HG02938 (cell line): Measurements from ENCODE around the gene SPATA31C1.
"Not testable (repeated sequence)": the region's sequence is repeated elsewhere in the genome, so short reads cannot be mapped to it uniquely, and the experiment has no call there.

Experiments used
- ATAC-seq: cut with Tn5 transposase; IDR thresholded peaks from one replicate; pipeline ENCODE4 v1.9.1; 2021; ENCODE audit warnings: mild to moderate bottlenecking, moderate library complexity; ENCODE audit not compliant: unreplicated experiment

SPATA31C1 gene

DNA sequence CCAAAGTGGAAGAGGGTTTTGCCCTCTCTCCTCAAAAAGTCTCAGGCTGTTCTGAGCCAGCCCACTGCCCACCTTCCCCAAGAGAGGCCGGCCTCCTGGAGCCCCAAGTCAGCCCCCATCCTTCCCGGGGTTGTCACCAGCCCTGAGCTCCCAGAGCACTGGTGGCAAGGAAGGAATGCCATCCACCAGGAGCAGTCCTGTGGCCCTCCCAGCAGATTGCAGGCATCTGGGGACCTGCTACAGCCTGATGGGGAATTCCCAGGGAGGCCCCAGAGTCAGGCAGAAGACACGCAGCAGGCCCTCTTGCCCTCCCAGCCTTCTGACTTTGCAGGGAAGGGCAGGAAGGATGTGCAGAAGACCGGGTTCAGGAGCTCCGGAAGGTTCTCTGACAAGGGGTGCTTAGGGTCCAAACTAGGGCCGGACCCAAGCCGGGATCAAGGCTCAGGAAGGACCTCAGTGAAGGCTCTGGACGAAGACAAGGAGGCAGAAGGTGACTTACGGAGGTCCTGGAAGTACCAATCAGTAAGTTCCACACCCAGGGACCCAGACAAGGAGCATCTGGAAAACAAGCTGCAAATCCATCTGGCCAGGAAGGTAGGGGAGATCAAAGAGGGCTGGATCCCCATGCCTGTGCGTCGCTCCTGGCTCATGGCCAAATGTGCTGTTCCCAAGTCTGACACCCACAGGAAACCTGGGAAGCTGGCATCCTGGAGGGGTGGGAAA lies 31.4 kb upstream of the SPATA31C1 start:
- ATAC-seq, result no peak

DNA sequence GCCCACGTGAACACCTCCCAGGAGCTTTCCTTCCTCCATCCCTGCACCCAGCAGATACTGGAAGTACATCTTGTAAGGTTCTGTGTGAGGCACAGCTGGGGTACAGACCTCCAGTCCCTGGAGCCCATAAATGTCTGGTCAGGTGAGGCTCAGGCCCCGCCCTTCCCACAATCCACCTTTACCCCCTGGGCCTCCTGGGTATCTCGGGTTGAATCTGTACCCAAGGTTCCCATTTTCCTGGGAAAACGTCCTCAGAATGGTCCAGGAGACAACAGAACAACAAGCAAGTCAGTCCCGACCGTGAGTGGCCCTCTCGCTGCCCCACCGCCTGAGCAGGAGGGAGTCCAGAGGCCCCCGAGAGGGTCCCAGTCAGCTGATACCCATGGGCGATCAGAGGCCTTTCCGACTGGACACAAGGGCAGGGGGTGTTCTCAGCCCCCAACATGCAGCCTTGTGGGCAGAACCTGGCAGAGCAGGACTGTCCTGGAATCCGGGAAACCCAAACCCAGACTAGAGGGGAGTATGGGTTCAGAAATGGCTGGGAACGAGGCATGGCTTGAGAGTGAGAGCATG lies 30.7 kb upstream of the SPATA31C1 start:
- ATAC-seq, result no peak

DNA sequence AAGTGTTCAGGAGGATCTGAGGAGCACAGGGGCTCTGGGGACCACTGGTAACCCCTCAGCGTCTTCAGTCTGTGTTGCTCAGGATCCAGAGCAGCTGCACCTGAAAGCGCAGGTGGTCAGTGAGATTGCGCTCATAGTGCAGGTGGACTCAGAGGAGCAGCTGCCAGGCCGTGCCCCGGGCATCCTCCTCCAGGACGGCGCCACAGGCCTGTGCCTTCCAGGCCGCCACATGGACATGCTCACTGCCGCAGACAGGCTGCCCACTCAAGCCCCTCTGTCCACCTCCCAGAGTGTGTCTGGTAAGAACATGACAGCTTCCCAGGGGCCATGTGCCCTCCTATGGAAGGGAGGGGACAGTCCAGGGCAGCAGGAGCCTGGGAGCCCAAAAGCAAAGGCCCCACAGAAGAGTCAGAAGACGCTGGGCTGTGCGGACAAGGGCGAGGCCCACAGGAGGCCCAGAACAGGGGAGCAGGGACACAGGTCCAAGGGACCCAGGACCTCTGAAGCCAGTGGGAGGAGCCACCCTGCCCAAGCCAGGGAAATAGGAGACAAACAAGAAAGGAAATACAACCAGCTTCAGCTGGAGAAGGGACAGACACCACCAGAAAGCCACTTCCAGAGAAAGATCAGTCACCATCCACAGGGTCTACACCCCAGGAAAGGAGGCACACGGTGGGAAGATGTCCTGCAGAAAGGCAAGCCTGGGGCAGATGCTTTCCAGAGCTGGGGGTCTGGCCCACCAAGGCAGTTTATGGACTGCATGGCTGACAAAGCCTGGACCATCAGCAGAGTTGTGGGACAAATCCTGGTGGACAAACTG lies 29.9 kb upstream of the SPATA31C1 start:
- ATAC-seq, result no peak

DNA sequence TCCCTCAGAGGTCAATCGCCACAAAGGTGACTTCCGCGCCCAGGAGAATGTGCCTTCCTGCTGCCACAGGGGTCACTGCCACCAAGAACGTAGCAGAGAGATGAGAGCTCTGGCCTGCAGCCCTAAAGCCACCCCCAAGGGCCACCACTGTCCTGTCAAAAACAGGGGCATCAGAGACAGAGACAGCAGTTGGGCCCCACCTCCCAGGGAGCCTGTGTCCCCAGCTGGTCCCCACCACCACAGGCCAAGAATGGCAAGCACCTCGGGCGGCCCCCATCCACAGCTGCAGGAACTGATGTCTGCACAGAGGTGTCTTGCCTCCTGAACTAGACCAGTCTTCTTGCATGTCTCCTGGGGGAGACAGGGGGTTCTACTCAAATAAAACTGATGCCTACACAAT lies 29.3 kb upstream of the SPATA31C1 start:
- ATAC-seq, result no peak

DNA sequence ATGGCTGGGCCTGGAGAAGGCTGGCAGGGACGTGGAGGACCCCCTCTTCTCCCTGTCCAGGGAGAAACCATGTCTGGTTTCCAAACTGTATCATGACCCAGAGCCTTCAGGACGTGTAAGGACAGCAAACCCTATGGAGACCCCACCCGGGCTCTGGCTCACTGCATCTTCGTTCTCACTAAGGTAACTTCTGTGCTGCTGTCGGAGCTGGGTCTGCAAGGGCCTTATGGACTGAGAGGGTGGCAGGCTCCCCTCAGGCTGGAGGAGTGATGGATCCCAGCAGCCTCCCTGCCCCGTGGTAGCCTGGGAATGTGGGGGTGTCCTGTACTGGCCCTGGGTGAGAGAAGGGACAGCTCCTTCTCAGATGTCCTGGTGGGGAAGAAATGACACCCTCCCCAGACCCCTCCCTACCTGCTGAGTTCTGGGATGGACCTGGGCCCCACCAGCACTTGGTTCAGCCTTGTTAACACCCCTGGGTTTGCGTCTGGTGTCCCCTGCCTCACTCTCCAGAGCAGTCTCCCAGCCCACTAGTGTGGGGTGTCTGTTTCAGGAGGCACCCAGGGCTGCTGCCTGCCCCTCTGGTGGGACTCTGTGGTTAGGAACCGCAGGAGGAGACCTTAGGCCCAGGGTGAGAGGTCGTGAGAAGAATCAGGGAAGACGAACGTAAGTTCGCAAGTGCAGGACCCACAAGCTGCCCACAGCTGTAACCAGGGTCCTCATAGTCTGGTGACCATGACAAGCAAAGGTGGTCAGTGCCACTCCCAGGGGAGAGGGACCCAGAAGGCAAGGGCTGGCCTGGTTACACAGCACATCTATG lies 28.5 kb upstream of the SPATA31C1 start:
- ATAC-seq, result no peak

DNA sequence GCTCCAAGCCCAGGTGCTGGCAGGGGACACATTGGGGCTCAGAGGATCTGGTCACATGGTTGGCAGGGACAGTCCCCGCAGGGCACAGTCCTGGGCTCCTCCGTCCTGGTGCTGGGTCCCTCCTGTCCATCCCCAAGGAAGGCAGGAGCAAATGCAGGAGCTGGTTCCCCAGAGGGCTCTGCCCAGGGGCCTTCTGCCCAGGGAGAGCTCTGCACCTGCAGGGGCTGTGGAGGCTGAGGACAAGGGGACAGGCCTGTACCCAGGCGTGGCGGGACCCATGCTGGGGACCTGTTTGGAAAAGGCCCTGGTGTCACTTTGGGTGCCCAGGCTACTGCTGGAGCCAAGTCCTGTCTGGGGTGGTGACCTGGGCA lies 27.9 kb upstream of the SPATA31C1 start:
- no peak for ATAC-seq

DNA sequence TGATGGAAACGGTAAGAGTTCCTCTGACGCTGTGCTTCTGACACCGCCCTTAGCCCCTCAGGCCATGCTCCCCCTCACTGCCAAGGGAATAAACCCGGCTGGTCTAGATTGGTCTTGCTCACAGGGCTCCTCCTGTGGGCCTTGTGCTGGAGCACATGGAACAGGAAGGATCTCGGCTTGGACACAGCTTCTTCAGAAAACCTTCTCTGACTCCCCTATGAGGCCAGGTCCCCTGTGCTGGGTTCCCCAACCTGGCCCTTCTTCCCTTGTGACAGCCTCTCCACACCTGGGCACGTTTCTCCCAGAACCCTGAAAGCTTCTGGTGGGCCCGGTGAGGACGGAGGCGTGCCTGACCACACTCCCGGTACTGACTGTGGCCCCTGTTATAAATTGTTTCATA lies 26.9 kb upstream of the SPATA31C1 start:
- ATAC-seq, result no peak

DNA sequence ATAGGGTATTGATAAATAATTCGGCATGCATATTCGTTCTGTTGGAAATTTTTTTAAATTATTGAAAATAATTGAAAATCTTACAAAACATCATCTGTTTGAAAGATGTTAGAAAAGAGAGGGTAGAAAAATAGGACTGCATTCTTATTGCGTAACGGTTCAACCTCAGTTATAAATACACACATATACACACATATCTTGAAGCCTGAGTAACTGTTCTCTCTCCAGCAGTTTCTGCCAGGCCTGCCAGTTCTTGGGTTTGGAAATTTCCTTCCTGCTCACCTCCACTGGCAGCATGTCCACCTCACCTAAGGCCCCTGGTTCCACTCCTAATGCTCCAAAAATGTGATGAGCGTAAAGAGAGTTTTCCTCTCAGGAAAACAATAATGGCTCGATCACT lies 26.0 kb upstream of the SPATA31C1 start:
- ATAC-seq, result no peak

DNA sequence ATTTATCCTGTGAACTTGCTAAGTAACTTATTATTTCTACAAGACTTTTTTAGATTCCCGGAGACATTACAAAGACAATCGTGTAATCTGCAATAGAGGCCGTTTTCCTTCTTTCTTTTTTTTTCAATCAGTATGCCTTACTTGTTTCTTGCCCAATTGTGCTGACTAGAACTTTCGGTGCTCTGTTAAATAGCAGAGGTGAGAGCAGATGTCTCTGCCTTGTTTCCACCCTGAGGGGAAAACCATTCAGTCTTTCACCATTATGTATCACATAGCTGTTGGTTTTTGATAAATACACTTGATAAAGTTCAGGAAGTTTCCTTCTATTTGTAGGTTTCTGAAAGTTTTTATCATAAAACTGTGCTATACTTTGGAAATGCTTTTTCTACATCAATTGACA lies 24.8 kb upstream of the SPATA31C1 start:
- no peak for ATAC-seq

DNA sequence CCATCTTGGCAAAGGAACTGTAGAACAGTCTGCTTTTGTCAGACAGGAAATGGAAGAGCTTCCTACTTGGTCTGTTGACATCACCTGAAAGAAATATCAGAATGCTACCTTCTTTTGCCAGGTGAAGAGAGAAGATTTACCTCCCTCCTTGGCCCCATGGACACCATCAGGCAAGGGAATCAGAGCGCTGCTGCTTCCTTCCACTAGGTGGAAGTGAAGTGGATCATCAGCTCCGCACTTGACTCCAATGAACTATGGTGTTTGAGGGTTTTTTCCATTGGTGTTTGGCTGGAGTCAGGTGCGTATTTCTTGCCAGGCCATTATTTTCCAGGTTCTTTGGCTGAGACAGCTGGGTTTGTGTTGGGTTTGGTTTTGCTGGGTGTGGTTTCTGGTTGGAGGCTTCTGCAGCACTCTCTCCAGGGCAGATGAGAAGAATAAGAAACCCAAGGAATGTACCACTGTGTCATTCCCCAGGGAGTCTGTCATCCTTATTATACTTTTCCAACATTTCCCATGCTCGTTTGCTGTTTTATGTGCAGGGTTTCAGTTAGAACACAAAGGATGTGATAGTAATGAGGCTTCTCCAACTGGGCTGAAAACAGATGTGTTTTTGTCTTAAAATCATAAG lies 22.6 kb upstream of the SPATA31C1 start:
- ATAC-seq, result no peak

DNA sequence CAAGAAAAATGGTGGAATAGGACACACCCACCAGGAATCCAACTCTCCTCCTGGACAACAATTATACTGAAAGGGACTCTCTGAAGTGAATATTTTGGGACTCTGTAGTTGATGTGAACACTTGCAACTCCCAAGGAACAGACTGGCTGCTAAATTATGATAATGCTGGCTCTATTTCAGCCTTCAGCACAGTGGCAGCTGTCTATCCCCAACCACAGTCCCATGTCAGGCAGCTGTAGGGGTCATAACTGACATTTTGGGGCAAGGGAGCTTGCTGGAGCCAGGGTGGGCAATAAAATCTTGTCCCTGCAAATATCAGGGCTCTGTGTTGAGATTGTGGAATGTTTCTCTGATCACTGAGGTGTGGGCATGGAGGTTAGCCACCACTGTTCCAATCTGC lies 20.9 kb upstream of the SPATA31C1 start:
- no peak for ATAC-seq

DNA sequence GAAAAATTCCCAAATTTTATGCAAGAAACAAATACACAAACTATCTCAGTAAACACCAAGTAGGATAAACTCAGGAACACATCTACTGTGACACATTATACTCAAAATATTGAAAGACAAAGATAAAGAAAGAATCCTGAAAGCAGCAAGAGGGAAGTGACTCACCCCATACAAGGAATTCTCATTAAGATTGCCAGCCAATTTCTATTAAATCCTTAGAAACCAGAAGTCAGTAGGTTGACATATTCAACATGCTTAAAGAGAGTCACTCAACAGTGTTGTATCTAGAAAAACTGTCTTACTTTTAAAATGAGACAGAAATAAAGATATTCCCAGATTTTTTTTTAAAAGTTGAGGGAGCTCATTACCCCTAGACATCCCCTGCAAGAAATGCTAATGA lies 19.6 kb upstream of the SPATA31C1 start:
- no peak for ATAC-seq

DNA sequence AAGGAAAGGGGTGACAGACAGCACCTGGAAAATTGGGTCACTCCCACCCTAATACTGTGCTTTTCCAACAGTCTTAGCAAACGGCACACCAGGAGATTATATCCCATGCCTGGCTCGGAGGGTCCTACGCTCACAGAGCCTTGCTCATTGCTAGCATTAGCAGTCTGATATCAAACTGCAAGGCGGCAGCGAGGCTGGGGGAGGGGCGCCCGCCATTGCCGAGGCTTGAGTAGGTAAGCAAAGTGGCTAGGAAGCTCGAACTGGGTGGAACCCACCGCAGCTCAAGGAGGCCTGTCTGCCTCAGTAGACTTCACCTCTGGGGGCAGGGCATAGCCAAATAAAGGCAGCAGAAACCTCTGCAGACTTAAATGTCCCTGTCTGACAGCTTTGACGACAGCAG lies 15.4 kb upstream of the SPATA31C1 start:
- not testable (repeated sequence) for ATAC-seq

DNA sequence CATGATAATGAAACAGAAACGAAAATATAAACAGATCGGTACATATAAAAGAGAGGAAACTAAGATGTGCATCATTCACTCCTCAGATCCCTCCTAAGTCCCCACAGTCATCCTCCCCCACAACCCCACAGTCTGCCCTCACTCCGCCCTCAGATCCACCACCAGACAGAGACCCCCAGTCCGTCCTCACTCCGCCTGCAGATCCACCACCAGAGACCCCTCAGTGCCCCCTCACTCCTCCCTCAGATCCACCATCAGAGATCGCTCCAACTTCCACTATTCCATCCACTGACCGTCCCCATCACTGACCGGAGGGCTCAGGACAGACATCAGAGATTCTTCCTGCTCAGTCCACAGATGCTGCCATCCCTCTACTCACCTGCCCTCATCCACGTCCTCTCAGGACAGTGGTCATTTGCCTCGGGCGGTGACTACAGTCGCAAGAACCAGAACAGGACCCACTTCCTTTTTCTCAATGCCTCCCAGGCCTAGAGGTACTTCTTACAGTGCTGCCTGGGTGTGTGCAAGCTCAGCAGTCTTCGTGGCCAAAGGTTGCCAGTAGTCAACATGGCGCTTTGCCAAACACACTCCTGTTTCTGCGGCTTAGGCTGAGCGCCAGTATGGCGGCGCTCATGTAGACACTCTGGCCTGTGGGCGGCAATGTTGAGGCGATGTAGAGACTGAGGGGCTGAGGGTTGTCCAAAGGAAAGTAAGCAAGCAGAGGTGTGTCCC lies 8.3 kb upstream of the SPATA31C1 start:
- ATAC-seq, result no peak

DNA sequence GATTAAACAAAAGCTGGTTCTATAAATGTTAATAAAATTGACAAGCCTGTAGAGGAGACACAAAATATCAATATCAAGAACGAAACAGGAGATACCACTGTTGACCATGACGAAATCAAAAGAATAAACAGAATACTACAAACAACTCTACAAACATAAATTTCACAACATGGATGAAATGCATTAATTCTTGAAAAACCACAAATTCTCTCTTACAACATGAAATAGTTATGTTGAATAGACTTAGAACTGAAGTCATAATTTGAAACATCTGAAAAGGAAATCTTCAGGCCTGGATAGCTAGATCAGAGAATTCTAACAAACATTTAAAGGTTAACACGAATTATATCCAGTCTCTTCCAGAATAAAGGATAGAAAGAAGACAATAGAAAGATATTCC lies 6.9 kb upstream of the SPATA31C1 start:
- ATAC-seq, result no peak

DNA sequence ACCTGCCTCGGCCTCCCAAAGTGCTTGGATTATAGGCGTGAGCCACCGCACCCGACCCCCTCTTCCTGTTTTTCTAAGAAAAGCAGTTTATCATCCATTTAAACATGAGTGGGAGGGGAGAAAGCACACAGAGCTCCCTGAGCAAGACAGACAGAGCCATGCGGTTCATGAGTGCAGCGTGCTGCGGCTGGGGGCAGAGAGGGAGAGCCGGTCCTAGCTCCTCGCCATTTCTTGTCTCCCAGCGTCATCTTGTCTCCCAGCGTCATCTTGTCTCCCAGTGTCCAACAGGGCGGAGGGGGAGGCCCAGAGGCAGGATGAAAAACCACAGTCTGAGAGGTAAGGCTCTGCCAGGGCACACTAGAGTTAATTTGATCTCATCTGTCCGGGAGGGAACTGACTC lies 1.3 kb downstream of the SPATA31C1 start:
- not testable (repeated sequence) for ATAC-seq

DNA sequence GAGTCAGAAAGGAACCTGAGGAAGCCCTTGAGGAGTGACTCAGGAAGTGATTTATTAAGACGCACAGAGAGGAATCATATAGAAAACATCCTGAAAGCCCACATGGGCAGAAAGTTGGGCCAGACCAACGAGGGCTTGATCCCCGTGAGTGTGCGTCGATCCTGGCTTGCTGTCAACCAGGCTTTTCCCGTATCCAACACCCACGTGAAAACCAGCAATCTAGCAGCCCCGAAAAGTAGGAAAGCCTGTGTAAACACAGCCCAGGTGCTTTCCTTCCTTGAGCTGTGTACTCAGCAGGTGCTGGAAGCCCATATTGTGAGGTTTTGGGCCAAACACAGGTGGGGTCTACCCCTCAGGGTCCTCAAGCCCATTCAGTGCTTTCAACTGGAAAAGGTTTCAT lies 3.8 kb downstream of the SPATA31C1 start:
- not testable (repeated sequence) for ATAC-seq

DNA sequence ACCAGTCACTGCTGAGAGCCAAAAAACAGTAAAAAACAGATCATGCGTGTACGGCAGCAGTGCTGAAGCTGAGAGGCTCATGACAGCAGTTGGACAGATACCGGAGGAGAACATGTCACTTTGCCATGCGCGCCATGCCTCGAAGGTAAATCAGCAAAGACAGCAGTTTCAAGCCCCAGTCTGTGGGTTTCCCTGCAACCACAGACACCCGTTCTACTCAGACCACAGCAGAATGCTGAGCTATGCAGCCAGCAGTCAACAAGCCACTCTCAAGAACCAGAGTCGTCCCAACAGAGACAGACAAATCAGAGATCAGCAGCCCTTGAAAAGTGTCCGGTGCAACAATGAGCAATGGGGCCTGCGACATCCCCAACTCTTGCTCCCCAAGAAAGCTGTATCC lies 5.2 kb downstream of the SPATA31C1 start:
- not testable (repeated sequence) for ATAC-seq

DNA sequence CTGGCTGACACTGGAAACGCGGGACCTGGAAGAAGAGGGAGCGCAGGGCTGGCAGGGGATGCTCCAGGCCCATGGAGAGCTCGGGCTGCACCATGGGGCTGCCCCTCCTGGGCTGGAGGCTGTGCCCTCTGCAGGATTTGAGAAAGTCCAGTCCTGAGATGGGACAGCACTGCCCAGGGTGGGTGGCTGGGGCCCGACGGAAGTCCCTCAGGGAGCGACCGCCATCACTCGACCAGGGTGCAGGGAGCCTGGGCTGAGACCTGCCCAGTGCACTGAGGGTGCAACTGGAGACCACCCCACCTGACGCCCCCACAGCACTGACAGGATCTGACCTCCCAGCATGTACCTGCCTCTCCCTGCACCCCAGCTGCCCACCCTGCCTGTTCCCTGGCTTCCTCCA lies 7.1 kb downstream of the SPATA31C1 start:
- ATAC-seq, result not testable (repeated sequence)

DNA sequence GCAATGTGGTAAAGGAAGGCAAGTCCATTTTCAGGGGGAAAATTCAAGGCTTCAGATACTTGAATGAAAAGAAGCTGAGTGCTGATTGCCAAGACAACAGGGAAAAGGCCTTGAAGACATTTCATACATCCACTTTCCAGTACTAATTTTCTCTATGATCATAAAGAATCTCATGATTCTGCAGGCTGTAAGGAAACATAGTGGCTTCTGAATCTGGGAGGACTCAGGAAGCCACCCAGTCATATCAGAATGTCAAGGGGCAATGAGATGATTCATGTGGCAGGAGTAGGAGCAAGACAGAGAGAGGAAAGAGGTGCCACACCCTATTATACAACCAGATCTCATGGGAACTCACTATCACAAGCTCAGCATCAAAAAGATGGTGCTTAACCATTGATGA lies 11.4 kb downstream of the SPATA31C1 start:
- ATAC-seq, result not testable (repeated sequence)
